Activated T-cell treated with anti-CD3 and anti-CD28 coated beads, Interleukin-2, amount 50 U/mL, for 24 hours (primary cell): ENCODE results near the gene ATP2B2.

Source experiments
- DNase-seq: peaks from one replicate; pipeline ENCODE4 v3.0.0-alpha.2; 2020
- H3K27ac Mint-ChIP-seq: 2 replicates; pipeline ENCODE4 v1.8.0; 2020; ENCODE audit warnings: mild to moderate bottlenecking, mixed read lengths
- H3K27me3 Mint-ChIP-seq: 2 replicates; pipeline ENCODE4 v1.8.0; 2020; ENCODE audit warnings: mixed read lengths
- H3K36me3 Mint-ChIP-seq: 2 replicates; pipeline ENCODE4 v1.8.0; 2020; ENCODE audit warnings: low read depth, mixed read lengths
- H3K4me1 Mint-ChIP-seq: 2 replicates; pipeline ENCODE4 v1.8.0; 2020; ENCODE audit warnings: low read depth, mixed read lengths
- H3K4me3 Mint-ChIP-seq: 2 replicates; pipeline ENCODE4 v1.8.0; 2020; ENCODE audit warnings: mild to moderate bottlenecking, moderate library complexity, mixed read lengths
- H3K9me3 Mint-ChIP-seq: 2 replicates; pipeline ENCODE4 v1.8.0; 2020; ENCODE audit warnings: mixed read lengths

Gene ATP2B2

GRCh38 chr3:10363935-10364334, 141.5 kb downstream of the ATP2B2 start:
- Mint-ChIP-seq H3K9me3 (no peaks in the 10 kb centered on the region), H3K36me3 (no peaks in the 10 kb centered on the region), H3K27ac (peak overlapping the region; percentile 67), H3K27me3 (peaks cover 21% of the 10 kb centered on the region), H3K4me3 (no peak overlapping the region), H3K4me1 (peaks cover 43% of the 10 kb centered on the region)
- no peak for DNase-seq

GRCh38 chr3:10361375-10361774, 144.0 kb downstream of the ATP2B2 start:
- no peak overlapping the region for H3K27ac Mint-ChIP-seq
- no peak for DNase-seq
- peaks cover 30% of the 10 kb centered on the region for H3K4me1 Mint-ChIP-seq
- H3K4me3 Mint-ChIP-seq: no peak overlapping the region
- H3K36me3 Mint-ChIP-seq: no peaks in the 10 kb centered on the region
- H3K27me3 Mint-ChIP-seq: peaks cover 14% of the 10 kb centered on the region
- H3K9me3 Mint-ChIP-seq: no peaks in the 10 kb centered on the region

DNA sequence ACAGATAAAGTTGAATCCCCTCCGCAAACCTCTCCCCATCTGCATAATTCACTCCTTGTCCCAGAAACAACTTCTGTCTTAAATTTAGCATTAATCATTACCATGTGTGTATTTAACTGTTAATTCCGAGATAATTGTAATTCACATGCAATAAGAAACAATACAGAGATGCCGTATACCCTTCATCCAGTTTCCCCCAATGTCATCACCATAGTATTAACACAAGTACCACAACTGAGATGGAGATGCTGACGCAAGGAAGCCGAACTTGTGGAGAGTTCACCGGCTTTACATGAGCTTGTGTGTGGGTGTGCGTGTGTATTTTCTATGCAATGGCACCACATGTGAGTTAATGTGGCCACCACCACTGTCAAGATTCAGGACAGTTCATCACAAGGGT, 144.9 kb downstream of the ATP2B2 start:
- DNase-seq: no peak
- Mint-ChIP-seq H3K4me3 (no peak overlapping the region), H3K27ac (no peak overlapping the region), H3K4me1 (peaks cover 21% of the 10 kb centered on the region), H3K36me3 (no peaks in the 10 kb centered on the region), H3K9me3 (no peaks in the 10 kb centered on the region), H3K27me3 (peaks cover 14% of the 10 kb centered on the region)

GRCh38 chr3:10359761-10360161, 145.6 kb downstream of the ATP2B2 start:
- H3K27ac Mint-ChIP-seq: no peak overlapping the region
- no peaks in the 10 kb centered on the region for H3K9me3 Mint-ChIP-seq
- H3K4me1 Mint-ChIP-seq: peaks cover 16% of the 10 kb centered on the region
- no peaks in the 10 kb centered on the region for H3K36me3 Mint-ChIP-seq
- peaks cover 14% of the 10 kb centered on the region for H3K27me3 Mint-ChIP-seq
- H3K4me3 Mint-ChIP-seq: no peak overlapping the region
- no peak for DNase-seq

- H3K27ac Mint-ChIP-seq: no peak overlapping the region
- no peak for DNase-seq
- no peaks in the 10 kb centered on the region for H3K36me3 Mint-ChIP-seq
- no peak overlapping the region for H3K4me3 Mint-ChIP-seq
- H3K9me3 Mint-ChIP-seq: no peaks in the 10 kb centered on the region
- H3K27me3 Mint-ChIP-seq: peaks cover 17% of the 10 kb centered on the region
- H3K4me1 Mint-ChIP-seq: peaks cover 8% of the 10 kb centered on the region
These were observed 146.9 kb downstream of the ATP2B2 start for GRCh38 chr3:10358309-10358980.

- Mint-ChIP-seq H3K27ac (no peak overlapping the region), H3K36me3 (no peaks in the 10 kb centered on the region), H3K9me3 (no peaks in the 10 kb centered on the region), H3K4me3 (no peak overlapping the region), H3K4me1 (peaks cover 6% of the 10 kb centered on the region), H3K27me3 (peaks cover 20% of the 10 kb centered on the region)
- DNase-seq: no peak
These were observed 147.6 kb downstream of the ATP2B2 start for GRCh38 chr3:10357592-10358308.

- Mint-ChIP-seq H3K4me1 (peaks cover 6% of the 10 kb centered on the region), H3K27ac (no peak overlapping the region), H3K36me3 (no peaks in the 10 kb centered on the region), H3K4me3 (no peak overlapping the region), H3K9me3 (no peaks in the 10 kb centered on the region), H3K27me3 (peaks cover 20% of the 10 kb centered on the region)
- no peak for DNase-seq
These were observed 148.3 kb downstream of the ATP2B2 start for GRCh38 chr3:10357095-10357494.

DNA sequence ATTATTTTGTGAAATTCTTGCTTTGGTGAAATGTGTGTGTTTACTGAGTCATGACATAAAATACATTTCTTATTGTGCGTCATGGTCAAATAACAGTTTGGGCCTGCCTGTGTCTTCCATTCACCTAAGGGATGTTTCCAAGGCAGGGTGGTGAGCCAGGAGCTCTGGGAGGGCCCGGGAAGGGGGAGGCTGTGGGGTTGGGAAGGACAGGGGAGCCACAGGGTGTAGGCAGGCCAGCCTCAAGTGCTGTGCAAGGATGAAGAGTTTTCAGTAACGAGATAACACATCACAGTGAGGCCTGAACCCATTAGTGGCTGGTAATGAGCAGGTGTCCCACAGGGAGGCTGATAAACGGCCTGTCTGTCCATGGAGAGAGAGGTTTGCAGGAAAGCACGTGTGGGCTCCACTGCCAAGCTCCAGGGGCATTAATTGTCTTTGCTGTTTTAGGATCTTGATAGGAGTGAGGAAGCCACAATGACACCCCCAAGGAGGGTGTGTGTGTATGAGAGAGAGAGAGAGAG, 148.9 kb downstream of the ATP2B2 start:
- Mint-ChIP-seq H3K36me3 (no peaks in the 10 kb centered on the region), H3K9me3 (no peaks in the 10 kb centered on the region), H3K27ac (no peak overlapping the region), H3K27me3 (peaks cover 18% of the 10 kb centered on the region), H3K4me1 (peaks cover 3% of the 10 kb centered on the region), H3K4me3 (no peak overlapping the region)
- no peak for DNase-seq

GRCh38 chr3:10354361-10355015, 150.9 kb downstream of the ATP2B2 start:
- no peak overlapping the region for H3K4me3 Mint-ChIP-seq
- peaks cover 6% of the 10 kb centered on the region for H3K27me3 Mint-ChIP-seq
- no peaks in the 10 kb centered on the region for H3K36me3 Mint-ChIP-seq
- peaks cover 3% of the 10 kb centered on the region for H3K4me1 Mint-ChIP-seq
- DNase-seq: no peak
- H3K27ac Mint-ChIP-seq: no peak overlapping the region
- no peaks in the 10 kb centered on the region for H3K9me3 Mint-ChIP-seq

DNA sequence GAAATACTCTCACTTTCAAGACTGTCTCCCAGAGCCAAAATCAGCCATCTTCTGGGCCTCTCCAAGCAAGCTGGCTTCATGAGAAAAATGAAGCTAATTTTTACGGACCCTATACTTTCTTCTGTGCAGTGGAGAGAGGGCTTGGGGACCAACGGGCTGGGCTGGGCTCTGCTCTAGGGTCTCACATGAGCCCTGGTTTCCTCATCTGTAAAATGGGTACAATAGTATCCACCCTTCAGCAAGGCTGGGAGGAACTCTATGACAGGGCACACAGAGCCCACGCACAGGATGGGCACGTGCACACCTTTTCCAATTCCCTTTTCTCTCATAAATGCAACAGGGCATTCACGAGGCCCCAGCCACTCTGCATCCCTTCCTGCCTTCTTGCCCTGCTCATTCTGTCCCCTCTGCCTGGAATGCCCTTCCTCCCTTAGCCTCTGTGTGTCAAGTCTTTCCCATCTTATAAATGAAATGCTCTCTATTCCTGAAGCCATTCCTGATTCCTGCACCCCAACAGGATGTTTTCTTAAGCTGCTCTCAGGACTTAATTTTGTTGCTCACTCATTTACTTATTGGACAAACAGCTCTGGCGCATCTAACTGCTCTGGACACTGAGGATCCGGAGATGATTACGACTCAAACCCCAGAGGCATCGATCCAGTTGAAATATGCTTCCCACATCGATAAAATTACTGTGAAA, 151.6 kb downstream of the ATP2B2 start:
- Mint-ChIP-seq H3K36me3 (no peaks in the 10 kb centered on the region), H3K27me3 (peaks cover 6% of the 10 kb centered on the region), H3K9me3 (no peaks in the 10 kb centered on the region), H3K27ac (no peak overlapping the region), H3K4me1 (peaks cover 3% of the 10 kb centered on the region), H3K4me3 (no peak overlapping the region)
- DNase-seq: no peak

DNA sequence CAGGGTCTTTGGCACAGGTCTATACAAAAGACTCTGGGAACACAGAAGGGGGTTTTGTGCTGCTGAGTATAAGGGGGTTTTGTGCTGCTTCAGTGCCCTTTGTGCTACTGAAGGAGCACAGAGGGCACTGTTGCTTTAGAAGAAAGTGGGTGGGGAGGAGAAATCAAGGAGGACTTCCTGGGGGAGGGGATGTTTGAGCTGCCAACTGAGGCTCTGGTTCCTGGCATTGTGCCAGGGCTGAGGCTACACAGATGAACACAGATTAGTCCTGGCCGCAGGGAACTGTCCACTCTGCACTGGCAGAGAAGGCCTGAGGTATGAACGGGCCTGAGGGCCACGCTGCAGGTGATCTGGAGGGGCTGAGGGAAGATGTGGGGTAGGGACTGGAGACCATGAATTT, 152.2 kb downstream of the ATP2B2 start:
- Mint-ChIP-seq H3K9me3 (no peaks in the 10 kb centered on the region), H3K4me3 (no peak overlapping the region), H3K27me3 (peaks cover 6% of the 10 kb centered on the region), H3K27ac (no peak overlapping the region), H3K4me1 (peaks cover 3% of the 10 kb centered on the region), H3K36me3 (no peaks in the 10 kb centered on the region)
- DNase-seq: no peak

GRCh38 chr3:10352146-10352911, 153.1 kb downstream of the ATP2B2 start:
- H3K4me1 Mint-ChIP-seq: peaks cover 1% of the 10 kb centered on the region
- H3K27me3 Mint-ChIP-seq: peaks cover 6% of the 10 kb centered on the region
- no peak for DNase-seq
- no peaks in the 10 kb centered on the region for H3K9me3 Mint-ChIP-seq
- no peak overlapping the region for H3K27ac Mint-ChIP-seq
- no peak overlapping the region for H3K4me3 Mint-ChIP-seq
- no peaks in the 10 kb centered on the region for H3K36me3 Mint-ChIP-seq

- no peak for DNase-seq
- H3K4me1 Mint-ChIP-seq: peaks cover 1% of the 10 kb centered on the region
- H3K27me3 Mint-ChIP-seq: peaks cover 6% of the 10 kb centered on the region
- no peaks in the 10 kb centered on the region for H3K9me3 Mint-ChIP-seq
- H3K4me3 Mint-ChIP-seq: no peak overlapping the region
- H3K36me3 Mint-ChIP-seq: no peaks in the 10 kb centered on the region
- no peak overlapping the region for H3K27ac Mint-ChIP-seq
These were observed 154.2 kb downstream of the ATP2B2 start for GRCh38 chr3:10351013-10351735.
